Mesangial cell (primary cell): Measurements from ENCODE around the gene TSR2. TPM values are rescaled to one million over a fixed set of nuclear protein-coding genes. Genes with fewer than 3 reads are reported as not detected.

ENCODE experiments used
- total RNA-seq: library from RNA; depleted of rRNA; stranded (reverse); fragments of >200 nt; gene quantifications from 2 replicates; pipeline ENCODE4 v1.2.3, GENCODE V29; 2015

TSR2 gene, protein sequence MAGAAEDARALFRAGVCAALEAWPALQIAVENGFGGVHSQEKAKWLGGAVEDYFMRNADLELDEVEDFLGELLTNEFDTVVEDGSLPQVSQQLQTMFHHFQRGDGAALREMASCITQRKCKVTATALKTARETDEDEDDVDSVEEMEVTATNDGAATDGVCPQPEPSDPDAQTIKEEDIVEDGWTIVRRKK
- total RNA-seq, result 6.3 and 10.3 TPM in 2 replicates

DNA sequence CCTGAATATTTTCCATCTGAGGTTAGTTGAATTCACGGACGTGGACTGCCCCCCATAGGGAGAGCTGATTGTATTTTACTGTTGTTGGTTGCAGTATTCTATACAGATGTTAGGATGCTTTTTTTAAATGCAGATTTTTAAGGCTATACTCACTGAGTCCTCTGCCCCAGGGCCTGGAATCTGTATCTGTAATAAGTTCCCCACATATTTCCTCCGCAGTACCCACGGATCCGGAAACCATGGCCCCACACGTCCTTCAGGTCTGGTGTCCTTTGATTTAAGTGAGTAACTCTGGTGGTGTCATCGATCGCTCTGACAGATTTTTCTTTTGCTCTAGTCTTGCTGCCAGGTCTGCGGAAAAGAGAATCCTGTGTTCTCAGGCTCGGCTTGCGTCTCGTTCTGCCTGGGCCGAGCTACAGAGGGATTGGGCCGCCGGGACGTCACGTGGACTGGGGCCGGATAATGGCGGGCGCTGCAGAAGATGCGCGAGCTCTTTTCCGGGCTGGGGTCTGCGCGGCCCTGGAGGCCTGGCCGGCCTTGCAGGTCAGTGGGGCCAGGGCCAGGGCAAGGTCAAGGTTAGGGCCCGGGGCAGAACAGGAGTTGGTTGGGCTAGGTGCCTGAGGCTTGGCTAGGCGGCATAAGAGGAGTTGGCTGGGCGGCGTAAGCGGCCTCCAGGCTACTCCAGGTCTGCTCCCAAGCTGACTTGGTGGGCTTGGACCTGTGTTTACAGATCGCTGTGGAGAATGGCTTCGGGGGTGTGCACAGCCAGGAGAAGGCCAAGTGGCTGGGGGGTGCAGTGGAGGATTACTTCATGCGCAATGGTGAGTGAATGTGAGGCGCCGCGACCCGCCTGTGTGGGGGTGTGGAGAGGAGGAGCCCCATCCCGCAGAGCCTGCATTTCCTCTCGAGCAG, at the start of gene TSR2:
Gene TSR2 (plus strand): TSS at position 445 of the 912 bp plus-strand sequence. CDS start 18 bp downstream, at position 463.

Other genes with a start within 250 kb of the TSR2 start
- 1.3 and 1.5 TPM in 2 replicates for gene WNK3, start 82.4 kb upstream of the TSR2 start, total RNA-seq
- gene FGD1, start 55.8 kb downstream of the TSR2 start, total RNA-seq, result 17.1 and 19.5 TPM in 2 replicates
- 30.5 and 30.6 TPM in 2 replicates for gene GNL3L, start 89.8 kb downstream of the TSR2 start, total RNA-seq